Measurements from ENCODE around the gene SPATA33.
A peak's percentile ranks its signal among the peaks of the same experiment; 100 is the strongest.

The SPATA33 gene

GRCh38 chr16:89709716-89710432 lies 52.2 kb downstream of the SPATA33 start:
- no peak for DNase-seq (ENCODE audit: low spot score)

- no peak for DNase-seq (ENCODE audit: low spot score)
These were observed 53.3 kb downstream of the SPATA33 start for GRCh38 chr16:89710709-89711564.

GRCh38 chr16:89711601-89712273 lies 54.1 kb downstream of the SPATA33 start:
- DNase-seq (ENCODE audit: low spot score): peak; percentile 90

- no peak for DNase-seq (ENCODE audit: low spot score)
These were observed 54.7 kb downstream of the SPATA33 start for GRCh38 chr16:89712274-89712781.

- DNase-seq (ENCODE audit: low spot score): no peak
These were observed 58.9 kb downstream of the SPATA33 start for GRCh38 chr16:89716493-89716892.

- DNase-seq (ENCODE audit: low spot score): no peak
These were observed 59.5 kb downstream of the SPATA33 start for GRCh38 chr16:89716916-89717687.

- DNase-seq (ENCODE audit: low spot score): no peak
These were observed 60.3 kb downstream of the SPATA33 start for GRCh38 chr16:89717688-89718505.

All from GM03348 (cell line).